ENCODE results near the gene SSTR4.

Gene SSTR4

DNA sequence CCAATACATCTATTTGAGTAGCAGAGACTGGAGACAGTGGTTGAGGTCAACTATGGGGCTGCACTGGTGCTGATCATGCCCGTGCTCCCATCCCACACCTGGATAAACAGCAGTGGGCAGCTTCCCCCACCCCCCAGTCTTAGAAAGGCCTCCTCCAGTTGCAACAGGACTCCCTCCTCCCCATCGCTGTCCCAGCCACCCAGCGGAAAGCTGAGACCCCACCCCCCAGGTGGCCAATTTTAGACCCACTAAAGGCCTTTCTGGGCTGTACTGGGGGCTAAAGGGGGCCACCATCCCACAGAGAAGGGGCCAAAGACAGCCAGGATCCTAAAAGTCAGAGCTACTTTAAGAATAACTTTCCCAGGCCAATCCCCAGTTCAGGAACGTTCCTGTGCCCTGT lies 1.2 kb upstream of the SSTR4 start:
- Histone ChIP-seq H3K9me3 (ENCODE audit: control insufficient read depth, low read length) (no peaks in the 10 kb centered on the region), H3K9ac (ENCODE audit: low read length) (no peak overlapping the region), H2BK120ac (ENCODE audit: low read depth, low read length) (no peak overlapping the region), H3K4ac (ENCODE audit: low read depth in 1 of 2, low read length in 2 of 2) (no peak overlapping the region), H3K27ac (ENCODE audit: low read length, poor library complexity, severe bottlenecking) (no peak overlapping the region), H3K79me1 (replicated peaks; ENCODE audit: low read length, poor library complexity, severe bottlenecking) (no peaks in the 10 kb centered on the region), H4K8ac (ENCODE audit: low read length) (no peak overlapping the region), H3K4me2 (ENCODE audit: low read length, poor library complexity, severe bottlenecking) (no peak overlapping the region), H4K91ac (ENCODE audit: low read length) (no peak overlapping the region), H2BK5ac (ENCODE audit: low read depth, low read length, poor library complexity, severe bottlenecking) (no peak overlapping the region), H3K23ac (ENCODE audit: low read length in 2 of 2) (no peak overlapping the region), H3K36me3 (ENCODE audit: control insufficient read depth in 1 of 2, insufficient read depth in 2 of 2, low read depth in 1 of 2, low read length in 2 of 2) (no peaks in the 10 kb centered on the region), H2AFZ (ENCODE audit: low read depth, low read length) (no peak overlapping the region), H3K4me1 (ENCODE audit: control insufficient read depth, insufficient read depth, low read depth, low read length) (no peaks in the 10 kb centered on the region), H2BK15ac (ENCODE audit: low read depth, poor library complexity, severe bottlenecking) (no peak overlapping the region), H3K27me3 (ENCODE audit: control insufficient read depth in 1 of 2, insufficient read depth in 1 of 2, low read length in 2 of 2) (peaks cover 74 to 77% of the 10 kb centered on the region in 2 experiments), H2AK5ac (ENCODE audit: low read length, severe bottlenecking) (no peak overlapping the region), H3K4me3 (ENCODE audit: insufficient read depth in 1 of 2, low read depth in 1 of 2, low read length in 2 of 2) (no peak overlapping the region), H3K14ac (ENCODE audit: low read length in 2 of 2) (no peak overlapping the region), H3K18ac (ENCODE audit: low read depth in 1 of 2, low read length in 2 of 2) (no peak overlapping the region), H2BK12ac (ENCODE audit: low read length in 2 of 2) (no peak overlapping the region)
- DNase-seq = no peak
- 78% methylated on average over 4 of the region's 4 CpGs for whole genome bisulfite sequencing

DNA sequence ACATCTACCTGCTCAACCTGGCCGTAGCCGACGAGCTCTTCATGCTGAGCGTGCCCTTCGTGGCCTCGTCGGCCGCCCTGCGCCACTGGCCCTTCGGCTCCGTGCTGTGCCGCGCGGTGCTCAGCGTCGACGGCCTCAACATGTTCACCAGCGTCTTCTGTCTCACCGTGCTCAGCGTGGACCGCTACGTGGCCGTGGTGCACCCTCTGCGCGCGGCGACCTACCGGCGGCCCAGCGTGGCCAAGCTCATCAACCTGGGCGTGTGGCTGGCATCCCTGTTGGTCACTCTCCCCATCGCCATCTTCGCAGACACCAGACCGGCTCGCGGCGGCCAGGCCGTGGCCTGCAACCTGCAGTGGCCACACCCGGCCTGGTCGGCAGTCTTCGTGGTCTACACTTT lies 619 bp downstream of the SSTR4 start:
- no peak overlapping the region for H3K14ac ChIP-seq (ENCODE audit: low read length in 2 of 2)
- H2BK5ac ChIP-seq (ENCODE audit: low read depth, low read length, poor library complexity, severe bottlenecking) = no peak overlapping the region
- H2BK15ac ChIP-seq (ENCODE audit: low read depth, poor library complexity, severe bottlenecking) = no peak overlapping the region
- H3K4me2 ChIP-seq (ENCODE audit: low read length, poor library complexity, severe bottlenecking) = no peak overlapping the region
- H2BK120ac ChIP-seq (ENCODE audit: low read depth, low read length) = no peak overlapping the region
- H3K9ac ChIP-seq (ENCODE audit: low read length) = no peak overlapping the region
- H3K27ac ChIP-seq (ENCODE audit: low read length, poor library complexity, severe bottlenecking) = no peak overlapping the region
- H3K4me1 ChIP-seq (ENCODE audit: control insufficient read depth, insufficient read depth, low read depth, low read length) = no peaks in the 10 kb centered on the region
- H3K4ac ChIP-seq (ENCODE audit: low read depth in 1 of 2, low read length in 2 of 2) = no peak overlapping the region
- 96% methylated on average over 41 of the region's 41 CpGs for WGBS
- H4K91ac ChIP-seq (ENCODE audit: low read length) = no peak overlapping the region
- no peak overlapping the region for H3K18ac ChIP-seq (ENCODE audit: low read depth in 1 of 2, low read length in 2 of 2)
- H3K79me1 ChIP-seq (replicated peaks; ENCODE audit: low read length, poor library complexity, severe bottlenecking) = no peaks in the 10 kb centered on the region
- H2BK12ac ChIP-seq (ENCODE audit: low read length in 2 of 2) = no peak overlapping the region
- DNase-seq = no peak
- H3K4me3 ChIP-seq (ENCODE audit: insufficient read depth in 1 of 2, low read depth in 1 of 2, low read length in 2 of 2) = no peak overlapping the region
- H4K8ac ChIP-seq (ENCODE audit: low read length) = no peak overlapping the region
- peaks cover 77 to 78% of the 10 kb centered on the region in 2 experiments for H3K27me3 ChIP-seq (ENCODE audit: control insufficient read depth in 1 of 2, insufficient read depth in 1 of 2, low read length in 2 of 2)
- H3K23ac ChIP-seq (ENCODE audit: low read length in 2 of 2) = no peak overlapping the region
- no peak overlapping the region for H2AFZ ChIP-seq (ENCODE audit: low read depth, low read length)
- no peaks in the 10 kb centered on the region for H3K36me3 ChIP-seq (ENCODE audit: control insufficient read depth in 1 of 2, insufficient read depth in 2 of 2, low read depth in 1 of 2, low read length in 2 of 2)
- H3K9me3 ChIP-seq (ENCODE audit: control insufficient read depth, low read length) = no peaks in the 10 kb centered on the region
- no peak overlapping the region for H2AK5ac ChIP-seq (ENCODE audit: low read length, severe bottlenecking)

DNA sequence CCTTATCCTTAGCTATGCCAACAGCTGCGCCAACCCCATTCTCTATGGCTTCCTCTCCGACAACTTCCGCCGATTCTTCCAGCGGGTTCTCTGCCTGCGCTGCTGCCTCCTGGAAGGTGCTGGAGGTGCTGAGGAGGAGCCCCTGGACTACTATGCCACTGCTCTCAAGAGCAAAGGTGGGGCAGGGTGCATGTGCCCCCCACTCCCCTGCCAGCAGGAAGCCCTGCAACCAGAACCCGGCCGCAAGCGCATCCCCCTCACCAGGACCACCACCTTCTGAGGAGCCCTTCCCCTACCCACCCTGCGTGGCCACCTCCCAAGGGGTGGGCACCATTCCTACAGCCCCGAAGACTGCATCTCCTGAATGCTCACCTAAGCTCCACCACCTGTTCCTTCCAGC lies 1.3 kb downstream of the SSTR4 start:
- no peak overlapping the region for H4K8ac ChIP-seq (ENCODE audit: low read length)
- no peak overlapping the region for H3K4me3 ChIP-seq (ENCODE audit: insufficient read depth in 1 of 2, low read depth in 1 of 2, low read length in 2 of 2)
- DNase-seq = no peak
- H2BK15ac ChIP-seq (ENCODE audit: low read depth, poor library complexity, severe bottlenecking) = no peak overlapping the region
- no peak overlapping the region for H2AFZ ChIP-seq (ENCODE audit: low read depth, low read length)
- no peak overlapping the region for H3K14ac ChIP-seq (ENCODE audit: low read length in 2 of 2)
- no peaks in the 10 kb centered on the region for H3K4me1 ChIP-seq (ENCODE audit: control insufficient read depth, insufficient read depth, low read depth, low read length)
- H3K4me2 ChIP-seq (ENCODE audit: low read length, poor library complexity, severe bottlenecking) = no peak overlapping the region
- no peak overlapping the region for H3K27ac ChIP-seq (ENCODE audit: low read length, poor library complexity, severe bottlenecking)
- H3K9me3 ChIP-seq (ENCODE audit: control insufficient read depth, low read length) = no peaks in the 10 kb centered on the region
- no peak overlapping the region for H2AK5ac ChIP-seq (ENCODE audit: low read length, severe bottlenecking)
- H4K91ac ChIP-seq (ENCODE audit: low read length) = no peak overlapping the region
- no peaks in the 10 kb centered on the region for H3K79me1 ChIP-seq (replicated peaks; ENCODE audit: low read length, poor library complexity, severe bottlenecking)
- H3K4ac ChIP-seq (ENCODE audit: low read depth in 1 of 2, low read length in 2 of 2) = no peak overlapping the region
- WGBS = 93% methylated on average over 11 of the region's 11 CpGs
- no peak overlapping the region for H3K23ac ChIP-seq (ENCODE audit: low read length in 2 of 2)
- H3K27me3 ChIP-seq (ENCODE audit: control insufficient read depth in 1 of 2, insufficient read depth in 1 of 2, low read length in 2 of 2) = peaks cover 76 to 79% of the 10 kb centered on the region in 2 experiments
- H3K36me3 ChIP-seq (ENCODE audit: control insufficient read depth in 1 of 2, insufficient read depth in 2 of 2, low read depth in 1 of 2, low read length in 2 of 2) = no peaks in the 10 kb centered on the region
- H2BK5ac ChIP-seq (ENCODE audit: low read depth, low read length, poor library complexity, severe bottlenecking) = no peak overlapping the region
- H3K18ac ChIP-seq (ENCODE audit: low read depth in 1 of 2, low read length in 2 of 2) = no peak overlapping the region
- H2BK12ac ChIP-seq (ENCODE audit: low read length in 2 of 2) = no peak overlapping the region
- no peak overlapping the region for H3K9ac ChIP-seq (ENCODE audit: low read length)
- H2BK120ac ChIP-seq (ENCODE audit: low read depth, low read length) = no peak overlapping the region

DNA sequence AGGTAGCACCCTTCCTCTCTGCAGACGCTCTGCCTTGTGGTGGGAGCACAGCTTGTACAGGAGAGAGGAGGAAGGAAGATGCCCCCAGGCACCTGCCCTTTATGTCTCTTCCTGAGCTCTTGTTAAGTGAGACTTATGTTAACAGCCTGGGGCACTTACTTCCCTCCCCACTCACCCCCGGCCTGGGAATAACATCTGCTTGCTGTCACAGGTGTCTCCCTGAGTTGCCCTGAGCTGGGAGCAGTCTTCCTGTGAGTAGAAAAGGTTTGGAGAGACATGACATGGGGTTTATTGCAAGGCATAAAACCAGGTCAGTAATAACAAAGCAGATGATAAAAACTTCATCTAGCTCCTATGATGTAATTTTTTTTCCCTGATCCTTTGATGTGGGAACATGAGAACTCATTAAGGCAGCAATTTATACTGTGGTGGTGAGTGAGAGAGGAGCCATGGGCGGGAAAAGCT lies 1.9 kb downstream of the SSTR4 start:
- Histone ChIP-seq H2AK5ac (ENCODE audit: low read length, severe bottlenecking) (no peak overlapping the region), H4K91ac (ENCODE audit: low read length) (no peak overlapping the region), H2BK120ac (ENCODE audit: low read depth, low read length) (no peak overlapping the region), H3K4ac (ENCODE audit: low read depth in 1 of 2, low read length in 2 of 2) (no peak overlapping the region), H3K27ac (ENCODE audit: low read length, poor library complexity, severe bottlenecking) (no peak overlapping the region), H3K23ac (ENCODE audit: low read length in 2 of 2) (no peak overlapping the region), H3K14ac (ENCODE audit: low read length in 2 of 2) (no peak overlapping the region), H2BK12ac (ENCODE audit: low read length in 2 of 2) (no peak overlapping the region), H3K4me2 (ENCODE audit: low read length, poor library complexity, severe bottlenecking) (no peak overlapping the region), H3K36me3 (ENCODE audit: control insufficient read depth in 1 of 2, insufficient read depth in 2 of 2, low read depth in 1 of 2, low read length in 2 of 2) (no peaks in the 10 kb centered on the region), H2BK5ac (ENCODE audit: low read depth, low read length, poor library complexity, severe bottlenecking) (no peak overlapping the region), H2BK15ac (ENCODE audit: low read depth, poor library complexity, severe bottlenecking) (no peak overlapping the region), H3K4me1 (ENCODE audit: control insufficient read depth, insufficient read depth, low read depth, low read length) (no peaks in the 10 kb centered on the region), H3K79me1 (replicated peaks; ENCODE audit: low read length, poor library complexity, severe bottlenecking) (no peaks in the 10 kb centered on the region), H2AFZ (ENCODE audit: low read depth, low read length) (no peak overlapping the region), H3K27me3 (ENCODE audit: control insufficient read depth in 1 of 2, insufficient read depth in 1 of 2, low read length in 2 of 2) (peaks cover 77 to 79% of the 10 kb centered on the region in 2 experiments), H4K8ac (ENCODE audit: low read length) (no peak overlapping the region), H3K4me3 (ENCODE audit: insufficient read depth in 1 of 2, low read depth in 1 of 2, low read length in 2 of 2) (no peak overlapping the region), H3K9me3 (ENCODE audit: control insufficient read depth, low read length) (no peaks in the 10 kb centered on the region), H3K9ac (ENCODE audit: low read length) (no peak overlapping the region), H3K18ac (ENCODE audit: low read depth in 1 of 2, low read length in 2 of 2) (no peak overlapping the region)
- WGBS = 0% methylated on average over 1 of the region's 3 CpGs
- DNase-seq = no peak

Data from mesenchymal stem cell (in vitro differentiated cells and primary cell).